GM12873 (cell line): ENCODE results near the gene TPH2.

ENCODE experiments used
- TF ChIP-seq, protein P1 (sequence below): IDR thresholded peaks from 2 replicates; pipeline ENCODE4 v1.5.1; 2012; ENCODE audit warnings: low read depth, mild to moderate bottlenecking, moderate library complexity, low read length, control low read depth; ENCODE audit not compliant: insufficient read depth; ENCODE audit errors: missing control alignments

The TPH2 gene

DNA sequence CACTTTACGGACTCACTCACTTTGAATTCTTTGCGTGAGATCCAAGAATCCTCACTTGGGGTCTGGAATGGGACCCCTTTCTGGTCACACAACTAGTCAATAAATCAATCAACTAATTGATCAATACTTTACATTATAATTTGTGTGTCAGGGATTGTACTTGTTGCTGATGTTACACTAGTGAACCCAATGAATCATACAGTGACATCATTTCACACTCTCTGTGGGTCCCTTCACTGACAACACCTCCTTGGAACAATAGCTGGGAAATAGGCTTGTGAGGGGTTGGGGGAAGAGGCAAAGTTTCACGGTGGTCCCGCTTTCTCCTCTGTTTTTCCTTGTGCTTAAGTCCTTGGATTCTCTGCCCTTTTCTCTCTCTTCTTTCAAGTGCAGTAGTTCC lies 35.0 kb downstream of the TPH2 start:
- TF ChIP-seq, protein P1, sequence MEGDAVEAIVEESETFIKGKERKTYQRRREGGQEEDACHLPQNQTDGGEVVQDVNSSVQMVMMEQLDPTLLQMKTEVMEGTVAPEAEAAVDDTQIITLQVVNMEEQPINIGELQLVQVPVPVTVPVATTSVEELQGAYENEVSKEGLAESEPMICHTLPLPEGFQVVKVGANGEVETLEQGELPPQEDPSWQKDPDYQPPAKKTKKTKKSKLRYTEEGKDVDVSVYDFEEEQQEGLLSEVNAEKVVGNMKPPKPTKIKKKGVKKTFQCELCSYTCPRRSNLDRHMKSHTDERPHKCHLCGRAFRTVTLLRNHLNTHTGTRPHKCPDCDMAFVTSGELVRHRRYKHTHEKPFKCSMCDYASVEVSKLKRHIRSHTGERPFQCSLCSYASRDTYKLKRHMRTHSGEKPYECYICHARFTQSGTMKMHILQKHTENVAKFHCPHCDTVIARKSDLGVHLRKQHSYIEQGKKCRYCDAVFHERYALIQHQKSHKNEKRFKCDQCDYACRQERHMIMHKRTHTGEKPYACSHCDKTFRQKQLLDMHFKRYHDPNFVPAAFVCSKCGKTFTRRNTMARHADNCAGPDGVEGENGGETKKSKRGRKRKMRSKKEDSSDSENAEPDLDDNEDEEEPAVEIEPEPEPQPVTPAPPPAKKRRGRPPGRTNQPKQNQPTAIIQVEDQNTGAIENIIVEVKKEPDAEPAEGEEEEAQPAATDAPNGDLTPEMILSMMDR: no peak

DNA sequence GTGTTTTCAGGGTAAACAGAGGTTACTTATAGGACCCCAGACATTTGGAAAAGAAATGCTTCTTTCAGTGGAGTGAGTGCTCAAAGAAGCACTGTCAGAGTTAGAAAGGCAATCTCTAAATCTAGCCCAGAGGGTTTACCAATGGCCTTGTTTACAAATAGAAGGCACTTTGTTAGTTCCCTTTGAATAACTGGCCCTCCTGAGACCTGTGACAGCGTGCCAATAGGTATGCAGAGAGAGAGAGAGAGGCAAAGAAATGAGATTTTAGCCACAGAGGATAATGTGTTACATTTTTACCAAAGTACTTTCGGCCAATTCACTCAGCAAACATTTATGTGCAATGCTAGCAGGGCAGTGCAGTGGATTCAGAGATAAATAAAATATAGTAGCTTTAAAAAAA lies 41.9 kb downstream of the TPH2 start:
- TF ChIP-seq, protein P1: no peak

DNA sequence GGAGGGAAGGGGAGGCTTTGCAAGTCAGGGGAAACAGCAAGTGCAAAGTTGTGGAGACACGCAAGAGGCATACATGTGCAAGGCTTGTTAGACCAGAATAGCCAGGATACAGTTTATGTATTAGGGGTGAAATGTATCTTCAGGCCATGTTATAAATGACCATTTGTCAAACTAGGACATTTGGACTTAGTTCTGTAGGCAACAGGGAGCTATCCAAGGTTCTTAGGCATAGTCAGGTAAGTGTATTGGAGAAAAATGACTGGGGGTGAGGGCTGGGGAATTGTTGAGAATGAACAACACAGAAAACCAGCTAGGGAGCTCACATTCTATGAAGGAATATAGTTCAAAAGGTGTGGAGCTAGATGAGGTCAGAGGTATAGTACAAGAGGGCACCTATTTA lies 42.5 kb downstream of the TPH2 start:
- TF ChIP-seq, protein P1: no peak

DNA sequence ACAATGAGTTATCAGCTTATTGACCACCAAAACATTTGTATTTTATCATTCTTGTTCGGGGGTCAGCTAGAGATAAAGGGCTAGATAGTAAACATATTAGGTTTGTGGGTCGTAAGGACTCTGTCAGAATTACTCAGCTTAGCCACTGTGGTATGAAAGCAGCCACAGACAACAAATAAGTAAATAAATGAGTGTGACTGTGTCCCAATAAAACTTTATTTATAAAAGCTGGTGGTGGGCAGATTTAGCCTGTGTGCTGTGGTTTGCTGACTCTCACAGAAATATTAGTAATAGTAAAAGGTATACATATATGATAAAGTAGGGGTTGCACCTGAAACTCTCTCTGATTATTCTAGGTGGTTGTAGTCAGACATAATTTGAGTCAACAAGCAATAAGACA lies 56.1 kb downstream of the TPH2 start:
- TF ChIP-seq, protein P1: no peak

DNA sequence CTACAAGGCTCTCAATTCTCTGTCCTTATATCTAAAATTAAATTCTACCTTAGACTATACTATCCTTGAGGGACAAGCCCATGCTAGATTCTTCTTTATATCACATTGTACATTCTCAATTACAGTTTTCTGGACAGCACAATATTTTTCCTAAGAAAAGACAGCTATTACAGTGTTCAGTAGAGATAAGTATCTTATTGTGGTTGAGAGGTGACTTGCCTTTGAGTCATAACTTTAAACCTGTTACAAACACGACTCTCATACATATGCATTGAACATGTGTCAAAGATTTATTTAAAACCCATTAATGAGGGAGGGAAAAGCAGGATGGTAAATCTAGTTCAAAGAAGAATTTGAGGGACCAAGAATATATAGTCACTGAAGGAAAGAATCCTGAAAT lies 61.1 kb downstream of the TPH2 start:
- TF ChIP-seq, protein P1: no peak

DNA sequence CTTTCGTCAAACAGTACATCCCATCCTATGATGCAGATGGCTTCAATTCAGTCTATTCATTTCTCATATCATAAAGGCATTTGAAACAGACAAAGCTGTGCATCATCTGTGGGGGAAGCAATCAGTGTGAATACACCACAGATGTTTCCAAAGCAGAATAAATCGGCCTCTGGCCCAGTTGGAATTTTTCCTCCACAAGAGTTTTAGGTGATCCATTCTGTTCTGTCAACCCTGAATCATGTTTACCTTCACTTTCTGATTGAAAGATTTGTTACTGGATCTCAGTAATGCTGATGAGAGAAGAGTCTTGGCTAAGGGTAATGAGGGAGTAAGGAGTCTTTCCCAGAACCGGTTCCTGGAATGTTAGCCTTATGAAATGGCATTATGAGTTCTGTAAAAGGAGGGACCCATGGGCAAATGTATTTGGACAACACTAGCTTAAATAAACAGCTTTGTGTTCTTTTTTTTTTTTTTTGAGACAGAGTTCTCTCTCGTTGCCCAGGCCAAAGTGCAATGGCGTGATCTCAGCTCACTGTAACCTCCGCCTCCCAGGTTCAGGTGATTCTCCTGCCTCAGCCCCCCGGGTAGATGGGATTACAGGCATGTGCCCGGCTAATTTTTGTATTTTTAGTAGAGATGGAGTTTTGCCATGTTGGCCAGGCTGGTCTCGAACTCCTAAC lies 62.5 kb downstream of the TPH2 start:
- TF ChIP-seq, protein P1: no peak

DNA sequence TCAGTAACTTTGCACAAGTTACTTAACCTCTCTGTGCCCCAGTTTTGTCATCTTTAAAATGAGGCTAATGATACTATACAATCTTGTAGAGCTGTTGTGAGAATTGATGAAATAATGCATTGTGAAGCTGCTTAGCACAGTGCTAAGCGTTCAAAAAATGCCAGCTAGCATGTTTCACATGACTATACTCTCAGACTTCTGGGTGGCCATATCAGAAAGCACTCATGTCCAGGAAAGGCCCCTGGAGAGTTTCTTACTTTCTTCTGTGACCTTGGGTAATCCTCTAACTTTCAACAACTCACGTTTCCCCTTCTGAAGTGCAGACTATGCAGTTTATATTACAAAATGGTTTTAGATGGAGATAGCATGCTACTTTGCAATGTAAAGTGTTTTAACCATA lies 68.1 kb downstream of the TPH2 start:
- TF ChIP-seq, protein P1: no peak
